ENCODE measurements around the gene PACS2.
"Not testable (repeated sequence)": the region's sequence is repeated elsewhere in the genome, so short reads cannot be mapped to it uniquely, and the experiment has no call there.

PACS2 gene

DNA sequence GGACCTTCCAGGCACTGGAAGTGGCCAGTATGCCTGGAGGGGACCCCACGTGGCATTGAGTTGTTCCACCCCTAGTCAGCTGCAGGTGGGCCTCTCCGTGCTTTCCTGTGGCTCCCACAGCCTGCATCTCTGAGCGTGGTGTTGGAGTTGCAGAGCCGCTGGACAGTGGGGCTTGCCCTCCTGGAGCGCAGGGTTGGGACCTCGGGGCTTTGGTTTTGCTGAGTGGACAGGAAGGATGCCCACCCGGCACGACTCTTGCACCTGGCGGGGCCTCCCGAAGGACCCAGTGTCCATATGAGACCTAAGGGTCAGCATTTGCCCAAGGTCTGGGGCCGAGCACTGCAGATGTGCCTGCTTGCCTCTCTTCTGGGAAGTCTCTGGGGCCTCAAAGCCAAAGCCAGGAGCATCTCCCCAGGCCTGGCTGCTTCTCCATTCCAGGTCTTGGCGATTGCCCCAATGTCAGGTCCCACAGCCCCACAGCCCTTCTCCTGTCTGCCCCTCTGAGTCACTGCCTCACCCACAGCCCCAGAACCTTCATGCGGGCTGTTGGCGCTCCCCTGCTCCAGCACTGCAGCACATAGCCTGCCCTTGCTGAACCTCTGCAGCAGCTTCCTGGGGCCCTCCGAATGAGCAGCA is 1.5 kb downstream of the PACS2 start:
- DNase-seq (ENCODE audit: low read depth in 2 of 2) = no peak

DNA sequence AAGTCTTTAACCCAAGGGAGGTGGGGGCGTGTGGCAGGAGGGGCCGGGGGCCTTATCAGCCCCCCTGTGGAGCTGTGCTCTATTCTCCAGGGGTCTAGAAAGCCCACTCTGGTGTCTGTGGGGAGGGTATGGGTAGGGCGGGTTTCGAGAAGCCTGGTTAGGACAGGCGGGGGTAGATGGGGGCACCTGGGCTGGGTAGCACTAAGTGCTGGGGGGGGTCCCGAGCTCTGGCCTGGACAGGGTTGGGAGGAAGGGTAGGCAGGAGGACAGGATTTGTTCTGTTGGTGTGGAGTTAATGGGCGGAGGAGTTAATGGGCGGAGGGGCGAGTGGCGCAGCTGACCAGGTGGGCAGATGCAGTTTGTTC is 2.0 kb downstream of the PACS2 start:
- no peak for DNase-seq (ENCODE audit: low read depth in 2 of 2)

DNA sequence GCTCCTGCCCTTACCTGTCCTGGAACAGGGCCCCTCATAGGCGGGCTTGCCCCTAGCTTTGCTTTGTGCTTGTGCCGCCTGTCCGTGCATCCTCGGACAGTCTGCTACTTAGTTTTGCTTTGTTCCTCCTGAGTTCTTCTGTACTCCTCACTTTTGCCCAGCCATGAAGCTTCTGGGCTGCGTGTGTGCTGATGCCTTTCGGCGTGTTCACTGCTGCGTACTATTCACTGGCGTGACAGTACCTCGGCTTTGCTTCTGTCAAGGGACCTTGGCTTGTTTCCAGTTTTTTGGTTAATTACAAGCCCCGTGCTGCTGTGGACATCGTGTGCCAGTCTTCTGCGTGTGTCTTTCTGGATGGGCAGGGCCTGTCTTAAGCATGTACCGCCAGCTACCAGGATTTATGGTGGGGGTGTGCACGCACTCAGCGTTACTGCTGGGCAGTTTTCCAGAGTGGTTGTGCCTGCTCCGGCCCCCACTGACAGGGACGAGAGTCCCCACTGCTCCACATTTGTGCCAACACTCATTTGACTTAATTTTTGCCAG is 2.5 kb downstream of the PACS2 start:
- DNase-seq (ENCODE audit: low read depth in 2 of 2) = no peak

DNA sequence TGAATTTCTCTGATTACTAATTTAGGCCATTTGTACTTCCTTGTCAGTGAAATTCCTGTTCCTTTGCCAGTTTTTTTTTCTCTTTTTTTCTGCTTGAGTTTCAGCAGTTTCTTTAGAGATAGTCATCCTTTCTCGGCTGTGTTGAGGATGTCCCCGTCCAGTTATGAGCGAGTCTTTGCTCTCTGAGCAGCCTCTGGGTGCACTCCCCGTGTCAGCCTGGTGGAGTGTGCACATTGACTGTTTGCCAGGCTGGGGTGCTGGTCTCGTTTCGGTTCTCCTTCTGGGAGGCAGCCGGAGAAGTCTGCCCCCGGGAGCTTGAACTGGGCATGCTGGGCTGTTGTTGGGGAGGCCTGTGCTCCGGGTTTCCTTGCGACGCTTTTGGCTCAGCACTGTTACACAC is 3.0 kb downstream of the PACS2 start:
- DNase-seq (ENCODE audit: low read depth in 2 of 2) = no peak

DNA sequence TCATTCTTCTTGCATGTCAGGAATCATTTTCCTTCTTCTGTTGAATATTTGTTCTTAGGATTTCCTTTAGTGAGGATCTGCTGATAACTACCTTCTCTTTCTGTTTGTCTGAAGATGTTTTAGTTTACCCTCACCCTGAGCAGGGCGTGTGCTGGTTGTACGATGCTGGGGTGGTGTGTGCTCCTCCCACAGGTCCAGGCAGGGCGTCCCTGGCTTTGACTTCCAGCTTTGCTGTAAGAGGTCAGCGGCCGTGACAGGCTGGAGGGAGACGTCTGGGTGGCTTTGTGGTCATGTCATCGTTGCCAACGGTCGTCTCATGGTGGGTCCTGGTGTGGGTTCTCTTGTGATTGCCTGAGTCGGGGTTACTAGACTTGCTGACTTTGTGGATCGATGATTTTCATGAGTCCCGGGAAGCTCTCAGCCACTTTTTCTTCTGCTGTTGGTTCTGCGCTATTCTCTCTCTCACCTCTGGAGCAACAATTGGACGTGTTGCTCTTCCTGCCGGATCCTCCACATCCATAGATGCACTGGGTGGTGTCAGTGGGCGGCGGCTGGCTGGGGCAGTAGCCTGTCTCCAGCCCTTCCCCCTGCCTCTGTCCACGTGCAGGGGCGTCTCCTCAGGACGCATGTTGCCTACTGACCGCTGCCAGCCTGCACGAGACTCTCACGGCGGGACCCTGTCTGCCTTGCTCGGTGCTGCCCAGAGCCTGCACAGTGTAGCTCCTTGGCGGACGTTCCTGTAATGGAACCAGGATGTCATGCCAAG is 8.4 kb downstream of the PACS2 start:
- DNase-seq (ENCODE audit: low read depth in 2 of 2) = no peak

DNA sequence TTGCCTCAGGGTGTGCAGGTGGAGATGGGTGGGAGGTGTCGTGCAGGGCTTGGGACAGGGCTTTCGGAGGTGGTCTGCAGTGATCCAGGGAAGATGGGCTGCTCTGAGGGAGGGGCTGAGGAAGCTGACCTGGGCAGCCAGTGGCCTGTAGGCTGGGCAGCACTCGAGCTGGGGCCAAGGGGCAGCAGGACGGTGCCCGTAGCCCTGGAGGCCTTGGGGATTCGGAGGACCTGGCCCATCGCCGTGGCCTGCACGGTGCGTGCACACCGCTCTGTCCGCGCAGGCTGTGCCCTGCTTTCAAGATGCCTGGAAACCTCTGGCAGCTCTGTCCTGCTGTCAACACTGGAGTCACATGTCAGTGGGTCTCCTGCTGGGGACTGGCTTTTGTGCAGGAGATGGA is 9.1 kb downstream of the PACS2 start:
- no peak for DNase-seq (ENCODE audit: low read depth in 2 of 2)

DNA sequence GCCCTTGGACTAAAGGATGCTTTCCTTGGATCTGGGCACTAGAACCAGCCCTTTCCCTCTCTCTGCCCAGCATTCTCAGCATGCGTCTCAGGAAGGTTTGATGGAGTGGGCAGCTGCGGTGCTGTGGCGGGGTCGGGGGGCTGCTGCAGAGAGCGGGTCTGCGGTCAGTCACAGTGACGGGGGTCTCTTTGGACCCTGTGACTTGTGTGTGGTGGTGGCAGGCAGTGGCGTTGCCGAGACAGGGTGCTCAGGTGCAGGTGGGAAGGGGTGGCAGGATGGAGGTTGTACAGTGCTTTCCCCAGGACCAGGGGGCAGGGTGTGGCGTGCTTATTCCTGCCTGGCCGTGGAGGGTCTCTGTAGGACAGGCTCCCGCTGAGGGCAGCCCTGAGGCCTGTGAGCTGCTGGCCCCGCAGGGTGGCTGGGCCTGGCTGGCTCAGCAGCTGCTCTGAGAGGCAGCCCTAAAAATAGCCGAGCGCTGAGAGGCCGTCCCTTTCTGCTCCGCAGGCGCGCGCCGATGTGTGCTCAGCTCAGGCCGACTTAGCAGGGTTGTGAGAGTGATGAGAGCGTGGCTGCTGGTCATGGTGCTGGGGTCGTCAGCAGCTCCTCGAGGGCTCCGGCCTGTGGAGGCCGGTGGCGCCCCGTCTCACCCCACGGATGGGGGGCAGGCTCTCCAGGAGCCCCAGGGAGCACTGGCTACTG is 9.7 kb downstream of the PACS2 start:
- no peak for DNase-seq (ENCODE audit: low read depth in 2 of 2)

DNA sequence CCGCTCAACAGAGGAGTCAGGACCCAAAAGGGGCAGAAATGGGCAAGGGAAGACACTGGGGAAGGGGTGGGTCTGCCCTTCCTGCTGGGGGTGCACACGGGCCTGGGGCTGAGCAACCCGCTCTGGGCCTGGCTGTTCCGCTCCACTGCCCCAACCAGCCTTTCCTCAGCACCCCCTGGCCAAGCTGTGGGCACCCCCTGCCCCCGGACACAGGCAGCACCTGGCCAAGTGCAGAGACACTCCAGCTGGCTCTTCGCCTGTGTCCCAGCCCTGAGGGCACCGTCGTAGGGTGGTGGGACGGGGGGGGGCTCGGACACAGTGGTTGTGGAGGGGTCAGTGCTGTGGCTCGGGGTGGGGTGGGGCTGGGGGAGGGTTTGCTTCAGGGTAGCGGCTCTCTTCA is 10.3 kb downstream of the PACS2 start:
- DNase-seq (ENCODE audit: low read depth in 2 of 2) = no peak

DNA sequence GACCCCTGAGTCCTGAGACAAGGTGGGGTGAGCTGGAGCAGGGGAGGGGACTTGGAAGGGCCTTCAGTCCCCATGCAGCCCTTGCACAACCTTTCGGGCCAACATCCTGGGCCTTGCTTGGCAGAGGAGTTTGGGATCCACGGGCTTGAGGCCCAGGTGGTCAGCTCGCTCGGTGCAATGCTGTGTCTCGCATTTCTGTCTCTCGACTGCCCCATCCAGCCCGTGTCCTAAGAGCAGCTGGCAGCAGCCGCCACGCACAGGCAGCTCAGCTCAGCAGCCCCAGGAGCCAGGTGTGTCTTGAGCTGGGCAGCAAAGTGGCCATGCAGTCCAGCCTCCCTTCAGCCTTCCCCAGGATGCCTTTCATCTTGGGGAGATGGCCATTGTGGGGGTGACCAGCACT is 10.8 kb downstream of the PACS2 start:
- no peak for DNase-seq (ENCODE audit: low read depth in 2 of 2)

DNA sequence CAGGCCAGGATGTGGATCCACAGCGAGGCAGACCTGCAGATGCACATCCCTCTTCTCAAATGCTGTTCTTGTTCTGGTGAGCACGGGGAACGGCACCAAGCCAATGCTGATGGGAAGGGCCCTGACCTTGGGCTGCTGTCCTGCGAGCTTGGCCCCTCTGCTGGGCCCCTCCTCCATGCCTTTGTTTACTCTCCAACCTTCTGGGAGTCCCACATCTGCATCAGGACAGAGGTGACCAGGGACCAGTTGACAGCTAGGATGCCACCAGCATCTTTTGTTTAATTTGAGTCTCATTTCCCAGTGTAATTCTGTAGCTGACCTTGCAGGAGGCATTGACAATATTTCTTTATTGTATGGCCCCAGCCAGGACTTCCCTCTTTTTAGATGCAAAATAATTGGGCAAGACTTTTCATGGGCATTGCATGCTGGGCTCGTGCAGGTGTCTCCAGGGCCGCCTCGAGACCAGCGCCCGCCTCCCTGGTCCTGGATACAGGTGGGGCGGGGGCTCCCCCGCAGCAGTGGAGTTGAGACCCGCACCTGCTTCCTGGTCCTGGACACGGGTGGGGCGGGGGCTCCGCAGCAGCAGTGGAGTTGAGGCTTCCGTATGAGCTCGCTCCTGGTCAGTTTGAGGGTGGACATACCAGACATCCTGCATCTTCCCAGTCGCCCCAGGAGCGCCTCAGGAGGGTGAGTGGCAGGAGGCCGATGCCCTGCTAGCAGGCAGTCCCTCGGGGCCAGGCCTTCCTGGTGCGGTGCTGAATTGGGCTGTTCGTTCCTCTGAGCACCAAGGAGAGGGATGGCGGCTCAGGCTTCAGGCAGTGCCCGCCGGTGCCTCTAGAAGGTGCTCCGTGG is 11.4 kb downstream of the PACS2 start:
- no peak for DNase-seq (ENCODE audit: low read depth in 2 of 2)

DNA sequence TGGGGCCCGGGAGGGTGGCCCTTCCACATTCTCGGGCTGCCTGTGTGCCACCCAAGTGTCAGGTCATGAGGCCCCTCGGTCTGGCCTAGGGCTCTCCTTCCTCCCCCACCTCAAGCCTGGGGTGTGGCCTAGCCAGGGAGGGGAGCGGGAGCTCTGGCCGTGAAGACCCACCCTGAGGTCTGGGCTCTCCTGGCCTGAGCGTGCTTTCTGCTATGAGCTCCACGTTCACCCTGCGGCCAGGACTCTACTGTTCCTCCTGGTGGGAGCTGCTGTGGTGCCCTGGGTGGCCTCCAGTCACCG is 12.0 kb downstream of the PACS2 start:
- DNase-seq (ENCODE audit: low read depth in 2 of 2) = no peak

DNA sequence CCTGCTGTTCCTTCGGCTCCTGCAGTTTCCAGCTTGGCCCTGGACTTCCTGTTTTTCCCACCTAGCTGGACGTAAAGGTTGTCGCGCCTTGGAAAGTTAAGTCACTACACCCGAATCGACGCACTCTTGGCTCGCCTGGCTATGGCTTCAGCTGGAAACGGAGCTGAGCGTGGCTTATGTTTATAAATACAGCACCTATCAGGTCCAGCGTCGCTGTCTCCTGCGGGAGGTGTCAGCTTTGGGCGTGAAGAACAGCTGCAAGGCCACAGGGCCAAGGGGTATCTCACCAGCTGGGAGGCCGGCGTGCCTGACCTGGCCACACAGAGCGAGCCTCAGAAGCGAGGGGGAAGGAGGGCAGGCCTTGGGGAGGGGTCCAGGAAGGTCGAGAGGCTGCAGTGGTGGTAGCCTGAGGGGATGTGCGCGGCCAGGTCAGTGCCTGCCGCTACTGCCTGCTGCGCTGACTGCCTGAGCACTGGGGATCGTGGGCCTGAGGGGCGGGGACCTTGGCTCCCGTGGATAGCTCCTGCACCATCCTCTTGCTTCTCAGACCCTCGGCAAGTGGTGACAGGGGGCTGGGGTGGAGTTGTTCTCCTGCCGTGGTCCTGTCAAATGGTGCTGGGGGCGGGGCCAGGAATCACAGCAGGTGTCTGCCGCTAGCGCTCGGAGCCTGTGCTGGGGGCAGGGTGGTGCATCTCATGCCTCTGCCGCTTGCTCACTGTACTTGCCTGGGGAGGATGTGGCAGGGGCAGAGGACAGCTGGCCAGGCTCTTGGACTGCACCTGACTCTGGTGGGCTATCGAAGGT is 12.5 kb downstream of the PACS2 start:
- DNase-seq (ENCODE audit: low read depth in 2 of 2) = no peak

DNA sequence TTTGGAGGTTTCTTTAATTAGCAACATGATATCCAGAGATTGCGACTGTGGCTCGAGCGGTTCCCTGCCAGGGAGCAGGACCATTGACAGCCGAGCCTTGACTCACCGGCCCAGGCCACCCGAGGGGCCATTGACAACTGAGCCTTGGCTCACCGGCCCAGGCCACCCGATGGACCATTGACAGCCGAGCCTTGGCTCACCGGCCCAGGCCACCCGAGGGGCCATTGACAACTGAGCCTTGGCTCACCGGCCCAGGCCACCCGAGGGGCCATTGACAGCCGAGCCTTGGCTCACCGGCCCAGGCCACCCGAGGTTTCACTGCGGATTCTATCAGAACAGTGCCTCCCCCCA is 13.1 kb downstream of the PACS2 start:
- not testable (repeated sequence) for DNase-seq (ENCODE audit: low read depth in 2 of 2)

DNA sequence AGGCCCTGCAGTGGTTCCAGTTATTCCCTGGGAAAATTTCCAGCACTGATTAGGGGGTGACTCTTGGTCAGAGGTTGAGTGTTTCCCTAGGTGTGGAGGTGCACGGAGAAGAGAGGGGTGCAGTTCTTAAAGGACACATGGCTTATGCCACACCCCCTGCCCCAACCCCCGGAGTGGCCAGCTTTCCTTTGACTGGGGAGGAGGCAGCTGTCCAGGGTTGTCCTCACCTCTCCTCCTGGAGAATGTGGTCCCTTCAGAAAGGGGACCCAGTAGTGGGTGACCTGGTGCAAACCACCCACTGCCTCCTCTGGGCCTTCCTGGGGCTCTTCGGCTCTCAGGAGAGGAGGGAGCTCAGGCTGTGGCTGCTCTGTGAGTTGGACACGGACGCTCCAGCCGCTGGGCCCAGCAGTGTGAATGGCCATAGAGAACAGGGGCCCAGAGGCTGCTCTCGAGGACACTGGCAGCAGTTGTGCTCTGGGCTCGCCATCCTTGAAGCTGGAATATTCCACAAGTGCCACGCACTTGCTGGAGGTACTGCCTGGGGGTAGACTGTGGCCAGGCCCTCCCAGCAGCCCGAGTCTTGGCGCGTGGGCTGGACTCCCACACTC is 13.6 kb downstream of the PACS2 start:
- DNase-seq (ENCODE audit: low read depth in 2 of 2) = no peak

DNA sequence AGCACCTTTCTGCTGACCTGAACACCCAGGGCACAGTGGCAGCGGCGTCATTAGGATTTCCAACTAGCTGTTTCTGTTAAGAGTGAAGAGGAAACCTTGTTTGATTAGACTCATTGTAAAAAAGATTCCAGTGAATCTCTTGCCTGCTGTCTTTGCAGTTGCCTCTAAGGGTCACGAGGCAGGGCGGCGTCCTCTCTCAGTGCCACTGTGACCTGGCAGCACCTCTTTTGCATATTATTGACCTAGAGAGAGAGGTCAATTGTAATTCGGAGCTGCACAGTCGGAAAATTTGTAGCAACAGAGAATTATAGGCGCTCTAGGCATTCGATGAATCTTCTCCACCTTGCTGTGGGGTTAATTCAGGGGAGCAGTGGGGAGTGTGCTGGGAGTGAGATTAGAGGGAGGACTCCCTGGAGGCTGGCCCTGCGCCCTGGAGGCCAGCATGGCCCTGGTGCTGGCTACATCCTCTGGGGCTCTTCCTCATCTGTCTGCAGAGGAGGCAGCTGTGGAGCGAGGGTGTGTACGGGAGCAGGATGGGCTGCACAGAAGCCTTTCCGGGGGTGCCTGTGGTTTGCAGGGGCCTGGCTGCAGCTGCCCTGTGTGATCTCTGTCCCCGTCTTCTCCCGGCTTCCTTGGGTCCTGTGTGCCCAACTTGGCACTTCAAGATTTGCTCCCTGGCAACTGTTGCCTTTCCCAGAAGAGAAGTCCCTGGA is 14.3 kb downstream of the PACS2 start:
- no peak for DNase-seq (ENCODE audit: low read depth in 2 of 2)

DNA sequence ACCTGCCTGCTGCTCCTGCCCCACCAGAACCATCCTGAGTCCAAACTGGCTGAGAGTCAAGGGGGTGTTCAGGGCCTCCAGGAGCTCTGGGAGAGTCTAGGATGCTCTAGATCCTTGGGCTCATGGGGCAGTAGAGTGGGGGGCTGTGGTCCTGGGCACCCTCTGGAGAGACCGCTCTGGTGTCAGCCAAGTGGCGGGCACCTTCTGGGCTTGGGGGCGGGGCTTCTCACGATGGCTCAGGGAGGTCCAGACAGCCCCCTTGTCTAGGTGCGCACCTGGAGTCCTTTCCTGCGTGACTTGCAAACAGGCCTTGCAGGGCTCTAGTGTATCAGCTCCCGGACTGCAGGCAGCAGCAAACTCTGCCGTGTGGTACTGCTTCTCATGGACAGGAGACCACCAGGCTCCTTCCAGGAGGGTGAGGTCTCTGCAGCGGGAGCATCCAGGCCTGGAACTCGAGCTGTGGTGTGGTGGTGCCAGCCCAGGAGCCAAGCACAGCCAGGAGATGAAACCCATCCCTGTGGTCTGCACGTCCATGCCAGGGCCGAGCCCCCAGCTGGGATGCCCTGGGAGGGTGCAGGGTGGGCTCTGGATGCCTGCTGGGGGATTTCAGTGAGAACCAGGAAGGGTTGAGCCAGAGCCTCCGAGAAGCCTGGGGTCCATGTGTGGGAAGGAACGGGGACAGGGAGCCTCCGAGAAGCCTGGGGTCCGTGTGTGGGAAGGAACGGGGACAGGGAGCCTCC is 15.0 kb downstream of the PACS2 start:
- DNase-seq (ENCODE audit: low read depth in 2 of 2) = no peak

DNA sequence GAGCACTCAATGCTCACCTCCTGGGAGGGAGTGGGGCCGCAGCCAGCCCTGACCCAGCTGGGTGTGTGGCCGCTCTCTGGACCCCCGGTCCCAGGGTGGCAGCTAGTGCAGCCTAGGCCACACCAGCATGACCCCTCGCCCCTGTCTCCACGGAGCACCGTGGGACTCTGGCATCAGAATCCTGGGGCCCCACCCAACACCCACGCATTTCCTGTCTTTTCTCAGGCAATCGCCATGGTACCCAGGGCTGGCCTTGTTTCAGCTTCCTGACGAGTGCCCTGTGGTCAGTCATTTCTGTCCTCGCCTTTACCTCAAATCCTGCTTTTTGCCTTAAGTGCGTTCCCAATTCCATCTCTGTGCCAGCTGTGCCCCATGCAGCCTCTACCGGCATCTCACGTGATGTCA is 15.9 kb downstream of the PACS2 start:
- peak in 1 of 2 donors; percentile 22 for DNase-seq (ENCODE audit: low read depth in 2 of 2)

DNA sequence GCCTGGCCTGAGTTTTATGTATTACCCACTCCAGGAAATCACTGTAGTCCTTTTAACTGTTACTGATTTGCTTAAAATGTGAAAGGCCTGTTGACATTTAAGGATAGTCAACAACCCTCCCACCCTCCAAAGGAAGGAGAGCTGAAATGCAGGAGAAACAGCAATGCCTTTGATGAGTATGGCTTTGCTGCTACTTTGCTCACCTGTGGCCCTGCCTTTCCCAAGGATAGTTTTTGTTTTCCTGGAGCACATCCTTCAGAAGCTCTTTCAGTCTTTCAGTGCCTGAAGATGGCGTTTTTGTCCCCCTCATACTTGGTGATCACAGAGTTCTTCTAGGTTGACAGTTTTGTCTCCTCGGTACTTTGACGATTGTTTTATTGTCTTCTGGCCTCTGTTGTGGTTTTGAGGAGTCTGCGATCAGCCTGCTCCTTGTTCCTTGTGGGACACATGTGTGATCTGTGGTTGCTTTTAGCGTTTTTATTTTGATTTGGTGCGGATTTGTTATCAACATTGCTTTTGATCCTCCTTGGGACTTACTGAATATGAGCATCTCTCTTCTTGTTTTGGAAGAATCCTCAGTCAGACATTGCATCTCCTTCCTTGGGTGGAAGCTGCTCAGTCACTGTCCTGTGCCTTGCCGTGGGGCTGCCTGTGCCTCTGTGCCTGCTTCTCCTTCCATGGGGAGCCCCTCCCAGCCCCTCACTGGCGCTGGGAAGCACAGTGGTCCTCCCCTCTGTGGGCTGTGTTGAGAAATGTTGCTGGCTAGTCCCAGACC is 17.2 kb downstream of the PACS2 start:
- DNase-seq (ENCODE audit: low read depth in 2 of 2) = no peak

DNA sequence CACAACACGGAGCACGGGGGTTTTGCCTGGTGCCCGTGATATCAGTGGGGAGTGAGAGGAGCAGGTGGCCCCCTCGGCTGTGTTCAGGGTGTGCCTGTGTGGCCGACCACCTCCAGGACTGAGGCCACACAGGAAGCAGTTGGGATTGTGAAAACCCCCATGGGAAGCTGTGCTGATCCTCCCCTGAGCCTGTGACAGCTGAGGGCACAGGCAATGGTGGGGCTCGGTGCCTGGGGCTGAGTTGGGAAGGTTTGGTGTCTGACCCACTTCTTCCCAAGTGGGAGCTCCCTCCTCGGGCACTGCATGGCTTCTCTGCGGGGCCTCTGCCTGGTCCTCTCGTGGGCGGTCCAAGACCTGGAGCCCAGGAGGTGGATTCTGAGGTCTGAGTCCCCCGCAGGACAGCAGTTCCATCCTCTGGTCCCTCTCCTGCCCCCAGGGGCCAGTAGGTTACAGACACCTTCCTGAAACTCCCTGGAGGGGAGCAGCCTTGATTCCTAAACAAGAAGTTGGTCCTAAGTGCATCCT is 17.9 kb downstream of the PACS2 start:
- DNase-seq (ENCODE audit: low read depth in 2 of 2) = no peak
